ENCODE results near the gene PER2. TPM values are rescaled to one million over a fixed set of nuclear protein-coding genes. Genes with fewer than 3 reads are reported as not detected.
"Not testable (repeated sequence)": the region's sequence is repeated elsewhere in the genome, so short reads cannot be mapped to it uniquely, and the experiment has no call there.

The PER2 gene
- total RNA-seq, 1 donor from 2014 or later = 2.9 TPM

DNA sequence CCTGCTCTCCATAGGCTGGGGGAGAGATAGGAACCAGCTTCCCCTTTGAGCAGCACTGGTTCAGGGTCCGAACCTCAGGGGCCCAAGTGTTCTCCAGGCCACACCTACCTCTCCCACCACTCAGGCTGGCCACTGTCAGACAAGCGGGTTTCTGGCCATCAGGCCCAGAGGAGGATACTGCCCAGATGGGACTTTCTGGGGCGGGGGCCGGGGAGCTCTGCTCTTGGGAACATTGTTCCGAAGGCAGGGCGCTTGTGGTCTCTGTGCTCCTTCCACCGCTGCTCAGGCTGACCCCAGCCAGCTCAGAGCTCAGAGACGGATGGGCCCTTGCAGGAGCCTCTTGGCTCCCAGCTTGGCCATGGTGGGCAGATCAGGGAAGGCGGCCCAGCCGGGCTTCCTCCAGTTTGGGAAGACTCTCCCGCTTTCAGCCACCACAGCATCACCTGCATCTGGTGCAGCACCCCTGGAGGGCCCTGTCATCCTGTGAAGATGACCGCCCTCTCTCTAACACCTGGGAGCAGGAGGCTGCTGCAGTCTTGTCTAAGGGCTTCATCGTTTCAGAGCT, 26.7 kb upstream of the PER2 start:
- Mint-ChIP-seq H3K4me3 (ENCODE audit: unreplicated experiment) (no peak overlapping the region), H3K9me3 (ENCODE audit: low read depth) (no peaks in the 10 kb centered on the region), H3K4me1 (ENCODE audit: low read depth) (peaks cover 8% of the 10 kb centered on the region), H3K27me3 (ENCODE audit: low read depth) (peaks cover 10% of the 10 kb centered on the region), H3K36me3 (ENCODE audit: low read depth) (no peaks in the 10 kb centered on the region), H3K27ac (ENCODE audit: unreplicated experiment) (no peak overlapping the region)
- TF ChIP-seq, protein P1, sequence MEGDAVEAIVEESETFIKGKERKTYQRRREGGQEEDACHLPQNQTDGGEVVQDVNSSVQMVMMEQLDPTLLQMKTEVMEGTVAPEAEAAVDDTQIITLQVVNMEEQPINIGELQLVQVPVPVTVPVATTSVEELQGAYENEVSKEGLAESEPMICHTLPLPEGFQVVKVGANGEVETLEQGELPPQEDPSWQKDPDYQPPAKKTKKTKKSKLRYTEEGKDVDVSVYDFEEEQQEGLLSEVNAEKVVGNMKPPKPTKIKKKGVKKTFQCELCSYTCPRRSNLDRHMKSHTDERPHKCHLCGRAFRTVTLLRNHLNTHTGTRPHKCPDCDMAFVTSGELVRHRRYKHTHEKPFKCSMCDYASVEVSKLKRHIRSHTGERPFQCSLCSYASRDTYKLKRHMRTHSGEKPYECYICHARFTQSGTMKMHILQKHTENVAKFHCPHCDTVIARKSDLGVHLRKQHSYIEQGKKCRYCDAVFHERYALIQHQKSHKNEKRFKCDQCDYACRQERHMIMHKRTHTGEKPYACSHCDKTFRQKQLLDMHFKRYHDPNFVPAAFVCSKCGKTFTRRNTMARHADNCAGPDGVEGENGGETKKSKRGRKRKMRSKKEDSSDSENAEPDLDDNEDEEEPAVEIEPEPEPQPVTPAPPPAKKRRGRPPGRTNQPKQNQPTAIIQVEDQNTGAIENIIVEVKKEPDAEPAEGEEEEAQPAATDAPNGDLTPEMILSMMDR (IDR thresholded peaks at IDR 0.05) = no peak
- DNase-seq (ENCODE audit: low spot score) = no peak

DNA sequence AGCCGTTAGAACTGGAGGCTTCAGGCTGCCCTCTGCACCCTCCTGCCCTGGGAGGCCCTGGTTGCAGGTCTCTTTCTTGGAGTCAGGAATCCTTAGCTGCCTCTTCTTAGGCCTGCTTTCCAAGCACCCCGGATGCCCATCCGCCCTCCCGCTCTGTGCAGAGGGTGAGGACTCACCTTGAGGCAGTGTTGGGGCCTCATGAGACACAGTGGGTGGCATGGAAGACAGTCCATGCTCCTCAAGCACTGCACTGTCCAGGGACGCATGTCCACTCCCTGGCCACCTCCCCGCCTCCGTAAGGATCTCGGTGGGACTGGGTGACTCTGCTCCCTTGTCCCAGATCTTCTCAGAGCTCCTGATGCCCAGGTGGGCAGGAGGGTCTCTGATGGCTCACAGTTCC, 26.2 kb upstream of the PER2 start:
- Mint-ChIP-seq H3K4me3 (ENCODE audit: unreplicated experiment) (no peak overlapping the region), H3K27ac (ENCODE audit: unreplicated experiment) (no peak overlapping the region), H3K4me1 (ENCODE audit: low read depth) (peaks cover 5% of the 10 kb centered on the region), H3K9me3 (ENCODE audit: low read depth) (no peaks in the 10 kb centered on the region), H3K36me3 (ENCODE audit: low read depth) (no peaks in the 10 kb centered on the region), H3K27me3 (ENCODE audit: low read depth) (peaks cover 10% of the 10 kb centered on the region)
- TF ChIP-seq, protein P1 (IDR thresholded peaks at IDR 0.05) = no peak
- no peak for DNase-seq (ENCODE audit: low spot score)

DNA sequence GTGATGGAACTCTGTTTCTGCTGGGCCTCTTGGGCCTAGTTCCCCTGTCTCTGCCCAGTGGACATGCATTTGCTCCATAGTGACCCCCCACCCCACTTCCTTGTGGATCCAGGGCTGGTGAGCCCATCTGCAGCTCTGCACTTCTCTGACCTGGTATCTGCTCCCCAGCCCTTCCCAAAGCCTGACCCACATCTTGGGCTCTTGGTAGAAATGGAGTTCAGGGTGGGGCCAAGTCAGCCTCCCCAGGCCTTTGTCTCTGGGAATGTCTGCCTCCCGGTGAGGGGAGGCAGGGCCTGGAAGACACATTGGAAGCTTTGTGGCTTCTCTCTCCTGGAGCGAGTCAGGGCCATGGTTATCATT, 25.6 kb upstream of the PER2 start:
- H3K4me3 Mint-ChIP-seq (ENCODE audit: unreplicated experiment) = no peak overlapping the region
- TF ChIP-seq, protein P1 (IDR thresholded peaks at IDR 0.05) = no peak
- H3K27me3 Mint-ChIP-seq (ENCODE audit: low read depth) = peaks cover 10% of the 10 kb centered on the region
- H3K27ac Mint-ChIP-seq (ENCODE audit: unreplicated experiment) = no peak overlapping the region
- no peaks in the 10 kb centered on the region for H3K4me1 Mint-ChIP-seq (ENCODE audit: low read depth)
- H3K9me3 Mint-ChIP-seq (ENCODE audit: low read depth) = no peaks in the 10 kb centered on the region
- no peaks in the 10 kb centered on the region for H3K36me3 Mint-ChIP-seq (ENCODE audit: low read depth)
- no peak for DNase-seq (ENCODE audit: low spot score)

DNA sequence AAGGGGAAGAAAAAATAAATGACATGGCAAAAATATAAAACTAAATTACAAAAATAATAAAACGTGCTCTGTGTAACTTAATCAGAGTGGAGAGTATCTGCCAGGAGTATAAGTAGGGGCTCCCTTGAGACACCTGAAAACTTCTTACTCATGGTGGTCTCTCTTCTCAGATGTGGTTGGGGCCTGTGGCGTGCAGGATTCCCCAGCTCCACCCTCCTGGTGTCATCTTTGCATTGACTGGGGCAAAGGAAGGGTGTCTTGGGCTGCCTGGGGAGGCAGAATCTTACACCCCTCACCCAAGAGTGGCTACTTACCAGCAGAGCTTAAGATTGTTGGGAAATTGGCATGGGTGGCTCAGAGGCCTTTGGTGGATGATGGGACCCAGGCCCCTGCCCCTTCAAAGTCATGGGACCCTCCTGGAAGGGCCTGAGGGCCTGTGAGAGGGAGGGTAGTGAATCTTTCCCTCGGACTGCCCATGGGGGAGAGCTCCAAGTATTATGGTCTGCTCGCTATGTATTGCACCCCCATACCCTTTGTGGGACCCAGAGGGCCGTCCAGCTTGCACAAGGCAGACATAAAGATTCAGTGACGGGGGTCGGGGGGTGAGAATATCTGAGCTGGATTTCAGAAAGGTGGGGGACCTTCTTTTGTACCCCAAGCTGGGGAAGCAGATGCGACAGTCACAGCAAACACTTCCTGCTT, 25.0 kb upstream of the PER2 start:
- H3K36me3 Mint-ChIP-seq (ENCODE audit: low read depth) = no peaks in the 10 kb centered on the region
- peaks cover 10% of the 10 kb centered on the region for H3K27me3 Mint-ChIP-seq (ENCODE audit: low read depth)
- H3K27ac Mint-ChIP-seq (ENCODE audit: unreplicated experiment) = no peak overlapping the region
- TF ChIP-seq, protein P1 (IDR thresholded peaks at IDR 0.05) = no peak
- no peak overlapping the region for H3K4me3 Mint-ChIP-seq (ENCODE audit: unreplicated experiment)
- DNase-seq (ENCODE audit: low spot score) = no peak
- no peaks in the 10 kb centered on the region for H3K9me3 Mint-ChIP-seq (ENCODE audit: low read depth)
- no peaks in the 10 kb centered on the region for H3K4me1 Mint-ChIP-seq (ENCODE audit: low read depth)

DNA sequence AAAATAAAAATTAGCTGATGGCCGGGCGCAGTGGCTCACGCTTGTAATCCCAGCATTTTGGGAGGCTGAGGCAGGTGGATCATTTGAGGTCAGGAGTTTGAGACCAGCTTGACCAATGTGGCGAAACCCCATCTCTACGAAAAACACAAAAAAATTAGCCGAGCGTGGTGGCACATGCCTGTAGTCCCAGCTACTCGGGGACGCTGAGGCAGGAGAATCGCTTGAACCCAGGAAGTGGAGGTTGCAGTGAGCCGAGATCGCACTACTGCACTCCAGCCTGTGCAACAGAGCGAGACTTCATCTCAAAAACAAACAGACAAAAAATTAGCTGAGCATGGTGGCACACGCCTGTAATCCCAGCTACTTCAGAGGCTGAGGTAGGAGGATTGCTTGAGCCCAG, 22.3 kb upstream of the PER2 start:
- not testable (repeated sequence) for H3K4me1 Mint-ChIP-seq (ENCODE audit: low read depth); H3K9me3 Mint-ChIP-seq (ENCODE audit: low read depth); H3K36me3 Mint-ChIP-seq (ENCODE audit: low read depth); H3K27ac Mint-ChIP-seq (ENCODE audit: unreplicated experiment); DNase-seq (ENCODE audit: low spot score); H3K27me3 Mint-ChIP-seq (ENCODE audit: low read depth); H3K4me3 Mint-ChIP-seq (ENCODE audit: unreplicated experiment)

DNA sequence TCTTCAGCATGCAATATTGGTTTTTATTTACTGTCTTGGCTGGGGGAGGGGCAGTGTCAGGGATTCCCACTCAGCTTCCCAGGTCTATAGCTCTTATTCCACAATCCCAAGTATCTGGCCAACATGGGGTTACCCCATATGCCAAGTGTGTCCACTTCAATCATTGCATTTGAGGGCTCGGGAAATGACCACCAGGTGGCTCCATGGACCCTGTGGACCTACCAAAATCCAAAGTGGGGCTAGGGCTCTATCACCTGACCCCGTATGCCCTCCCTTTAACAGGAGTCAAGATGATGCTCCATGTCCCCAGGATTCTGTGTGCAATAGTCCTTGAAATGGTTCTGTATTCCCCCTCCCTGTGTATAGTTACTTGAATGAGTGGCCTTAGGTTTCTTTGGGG, 19.8 kb upstream of the PER2 start:
- no peak overlapping the region for H3K4me3 Mint-ChIP-seq (ENCODE audit: unreplicated experiment)
- peaks cover 5% of the 10 kb centered on the region for H3K27me3 Mint-ChIP-seq (ENCODE audit: low read depth)
- H3K36me3 Mint-ChIP-seq (ENCODE audit: low read depth) = no peaks in the 10 kb centered on the region
- DNase-seq (ENCODE audit: low spot score) = no peak
- TF ChIP-seq, protein P1 (IDR thresholded peaks at IDR 0.05) = peak; percentile 39
- H3K9me3 Mint-ChIP-seq (ENCODE audit: low read depth) = no peaks in the 10 kb centered on the region
- no peak overlapping the region for H3K27ac Mint-ChIP-seq (ENCODE audit: unreplicated experiment)
- no peaks in the 10 kb centered on the region for H3K4me1 Mint-ChIP-seq (ENCODE audit: low read depth)
